ENCODE measurements around the gene SCRN1.

GRCh38 chr7:29889288-29889687 is 100.3 kb downstream of the SCRN1 start:
- TF ChIP-seq CTCF (IDR thresholded peaks at IDR 0.05) (no peak), POLR2A (IDR thresholded peaks at IDR 0.05) (no peak)

All from uterus (tissue), 2 donors.